Right lobe of liver (tissue), 6 donors: ENCODE data around the gene LPCAT3. TPM values are rescaled to one million over a fixed set of nuclear protein-coding genes. Genes with fewer than 3 reads are reported as not detected.
"Not testable (repeated sequence)": the region's sequence is repeated elsewhere in the genome, so short reads cannot be mapped to it uniquely, and the experiment has no call there.

Experiments
- ATAC-seq, 4 donors: fragments of 200-7000 bp; cut with Tn5 transposase; one replicate each; pipeline ENCODE4 v1.9.1; 2020; ENCODE audit warnings: mild to moderate bottlenecking in 4 of 4, moderate library complexity in 4 of 4
- DNase-seq, 3 donors: peaks; one replicate each; pipeline ENCODE4 v3.0.0-alpha.2; 2020
- H3K27ac ChIP-seq, 3 donors: fragments of 200-600 bp; one replicate each; pipeline ENCODE4 v1.8.0; 2022
- H3K27me3 ChIP-seq, 2 donors: fragments of 200-600 bp; one replicate each; pipeline ENCODE4 v1.8.0; 2022
- H3K36me3 ChIP-seq, 4 donors: fragments of 200-600 bp; sonication (generic) in 1 of 4; one replicate each; pipeline versions ENCODE4 v1.5.1 to v1.8.0; 2017 to 2022; ENCODE audit warnings: control low read depth in 1 of 4
- H3K4me1 ChIP-seq, 4 donors: fragments of 200-600 bp; sonication (generic) in 1 of 4; one replicate each; pipeline versions ENCODE4 v1.5.1 to v1.8.0; 2017 to 2022; ENCODE audit warnings: control low read depth in 1 of 4
- H3K4me3 ChIP-seq, 3 donors: fragments of 200-600 bp; one replicate each; pipeline ENCODE4 v1.8.0; 2022
- H3K9me3 ChIP-seq, 4 donors: fragments of 200-600 bp; sonication (generic) in 1 of 4; one replicate each; pipeline versions ENCODE4 v1.5.1 to v1.8.0; 2017 to 2022; ENCODE audit warnings: control low read depth in 1 of 4
- CTCF ChIP-seq, 4 donors: fragments of 200-600 bp in 3 of 4; fragments of 450-650 bp in 1 of 4; IDR thresholded peaks; one replicate each; pipeline versions ENCODE4 v1.5.1 to v1.8.0; 2016 to 2022; ENCODE audit warnings: antibody characterized with exemption in 4 of 4, mild to moderate bottlenecking in 2 of 4
- POLR2A ChIP-seq: fragments of 450-650 bp; IDR thresholded peaks from one replicate; pipeline ENCODE4 v1.6.1; 2017; ENCODE audit warnings: antibody characterized with exemption, mild to moderate bottlenecking
- WGBS: methylation state at CpG from one replicate; pipeline ENCODE4 v1.1.6; 2018; ENCODE audit warnings: low coverage, low lambda C conversion rate; ENCODE audit not compliant: insufficient coverage; ENCODE audit errors: missing lambda C conversion rate; 5-methylcytosine and 5-hydroxymethylcytosine counted together
- intact Hi-C, 2 donors: fragments of 100-400 bp; cut with DNase I; formaldehyde crosslinking; loops; one replicate each; pipeline versions ENCODE4 v1.11.2 to v1.14.1; 2022
- total RNA-seq, 6 experiments: library from RNA; depleted of rRNA in 2 of 6; stranded (reverse); fragments of >200 nt in 2 of 6; fragmentation: NEBNext Ultra II Directional in 3 of 6; extraction: Animal tissue kit (Norgen Biotek cat#: 25700) in 3 of 6; gene quantifications; one replicate each; pipeline versions ENCODE4 v1.1.0 to v1.2.4, GENCODE V29; 2016 to 2023
- donor health status: DM: no; HTN: yes; CAD: no.
- donor health status: DM: no; HTN: no; CAD: no.
- donor health status: DM: no; HTN: no; CAD: no.
- donor health status: DM: no; HTN: yes; CAD: no.
- donor health status: DM: no; HTN: yes; CAD: no.

LPCAT3 gene
- total RNA-seq, 6 experiments from 2014 or later, result 50.6 to 115 (median 77.5) TPM

GRCh38 chr12:7039403-7039802 lies 21.1 kb upstream of the LPCAT3 start:
- Histone ChIP-seq H3K4me3 (no peak overlapping the region), H3K27me3 (no peaks in the 10 kb centered on the region), H3K9me3 (no peaks in the 10 kb centered on the region), H3K36me3 (no peaks in the 10 kb centered on the region), H3K4me1 (no peaks in the 10 kb centered on the region), H3K27ac (no peak overlapping the region)
- intact Hi-C loops, result no loop called here
- ATAC-seq (no peak), DNase-seq (no peak)
- TF ChIP-seq POLR2A (no peak), CTCF (IDR thresholded peaks at IDR 0.05) (no peak)
- WGBS, result 62% methylated on average over 4 of the region's 10 CpGs

DNA sequence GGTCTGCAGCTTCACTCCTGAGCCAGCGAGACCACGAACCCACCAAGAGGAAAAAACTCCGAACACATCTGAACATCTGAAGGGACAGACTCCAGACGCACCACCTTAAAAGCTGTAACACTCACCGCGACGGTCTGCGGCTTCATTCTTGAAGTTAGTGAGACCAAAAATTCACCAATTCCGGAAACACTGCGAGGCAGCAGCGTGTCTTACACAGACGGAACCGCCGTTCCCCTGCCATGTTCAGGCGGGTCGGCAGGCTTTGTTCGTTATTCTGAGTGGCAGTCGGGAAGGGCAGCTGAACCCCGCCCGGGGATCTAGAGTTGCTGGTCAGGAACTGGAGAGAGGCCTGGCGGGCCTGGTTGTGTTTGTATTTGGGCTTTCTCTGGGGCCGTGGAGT lies 20.3 kb upstream of the LPCAT3 start:
- H3K36me3 ChIP-seq, result no peaks in the 10 kb centered on the region
- no peaks in the 10 kb centered on the region for H3K4me1 ChIP-seq
- DNase-seq (no peak), ATAC-seq (no peak)
- TF ChIP-seq POLR2A (no peak), CTCF (IDR thresholded peaks at IDR 0.05) (no peak)
- no peaks in the 10 kb centered on the region for H3K9me3 ChIP-seq
- intact Hi-C loops, result no loop called here
- 90% methylated on average over 8 of the region's 22 CpGs for WGBS
- H3K4me3 ChIP-seq, result no peak overlapping the region
- no peaks in the 10 kb centered on the region for H3K27me3 ChIP-seq
- no peak overlapping the region for H3K27ac ChIP-seq

DNA sequence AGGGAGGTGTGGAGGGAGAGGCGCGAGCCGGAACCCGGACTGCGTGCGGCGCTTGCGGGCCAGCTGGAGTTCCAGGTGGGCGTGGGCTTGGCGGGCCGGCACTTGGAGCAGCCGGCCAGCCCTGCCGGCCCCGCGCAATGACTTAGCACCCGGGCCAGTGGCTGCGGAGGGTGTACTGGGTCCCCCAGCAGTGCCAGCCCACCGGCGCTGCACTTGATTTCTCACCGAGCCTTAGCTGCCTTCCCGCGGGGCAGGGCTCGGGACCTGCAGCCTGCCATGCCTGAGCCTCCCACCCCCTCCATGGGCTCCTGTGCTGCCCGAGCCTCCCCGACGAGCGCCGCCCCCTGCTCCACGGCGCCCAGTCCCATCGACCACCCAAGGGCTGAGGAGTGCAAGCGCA lies 19.1 kb upstream of the LPCAT3 start:
- H3K4me3 ChIP-seq, H3K36me3 ChIP-seq, H3K27me3 ChIP-seq, DNase-seq, H3K4me1 ChIP-seq, intact Hi-C loops, H3K27ac ChIP-seq, ATAC-seq, H3K9me3 ChIP-seq: not testable (repeated sequence)
- WGBS, result no CpG with 5 or more reads among the region's 32 CpGs

DNA sequence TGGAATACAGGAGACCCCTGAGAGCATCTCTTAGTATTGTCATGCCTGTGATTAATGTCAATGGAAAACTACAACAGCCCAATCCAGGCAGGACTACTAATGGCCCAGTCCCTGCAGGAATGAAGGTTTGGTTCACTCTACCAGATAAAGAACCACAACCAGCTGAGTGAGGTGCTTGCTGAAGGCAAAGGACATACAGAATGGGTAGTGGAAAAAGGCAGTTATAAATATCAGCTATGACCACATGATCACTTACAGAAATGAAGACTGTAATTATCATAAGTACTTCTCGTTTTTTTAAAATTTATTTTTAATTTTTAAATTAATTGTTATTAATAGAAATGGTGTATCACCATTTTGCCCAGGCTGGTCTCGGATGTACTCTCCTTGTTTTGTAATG lies 17.2 kb upstream of the LPCAT3 start:
- Histone ChIP-seq H3K27ac (no peak overlapping the region), H3K9me3 (no peaks in the 10 kb centered on the region), H3K4me1 (no peaks in the 10 kb centered on the region), H3K27me3 (no peaks in the 10 kb centered on the region), H3K4me3 (no peak overlapping the region), H3K36me3 (no peaks in the 10 kb centered on the region)
- DNase-seq (no peak), ATAC-seq (no peak)
- intact Hi-C loops, result no loop called here
- WGBS, result 64% methylated on average over 2 of the region's 2 CpGs
- TF ChIP-seq CTCF (IDR thresholded peaks at IDR 0.05), result no peak
- TF ChIP-seq POLR2A, result no peak

GRCh38 chr12:7034464-7034863 lies 16.2 kb upstream of the LPCAT3 start:
- TF ChIP-seq CTCF (IDR thresholded peaks at IDR 0.05) (no peak), POLR2A (no peak)
- Histone ChIP-seq H3K4me3 (no peak overlapping the region), H3K9me3 (no peaks in the 10 kb centered on the region), H3K27me3 (no peaks in the 10 kb centered on the region), H3K27ac (no peak overlapping the region), H3K36me3 (no peaks in the 10 kb centered on the region), H3K4me1 (no peaks in the 10 kb centered on the region)
- intact Hi-C loops, result no loop called here
- ATAC-seq (no peak), DNase-seq (no peak)
- WGBS, result 100% methylated on average over 1 of the region's 1 CpG
